Natural killer cell (primary cell): ENCODE data around the gene SCAMP4. TPM values are rescaled to one million over a fixed set of nuclear protein-coding genes. Genes with fewer than 3 reads are reported as not detected.

Experiments
- ATAC-seq, 3 donors: fragments of 150-1000 bp in 2 of 3; fragments of 200-7000 bp in 1 of 3; cut with Tn5 transposase; 1 replicate in 1 of 3; 2 replicates in 2 of 3; pipeline ENCODE4 v1.10.0; 2021; ENCODE audit warnings: mild to moderate bottlenecking in 2 of 3, moderate library complexity in 2 of 3
- DNase-seq, 2 donors: peaks; one replicate each; pipeline versions ENCODE4 v3.0.0 to v3.0.0-alpha.2; 2013 to 2021; ENCODE audit warnings: mixed read lengths in 1 of 2
- H3K27ac ChIP-seq: one replicate; pipeline ENCODE4 v1.5.1; 2013; ENCODE audit warnings: mild to moderate bottlenecking, low read length
- H3K27me3 ChIP-seq: one replicate; pipeline ENCODE4 v1.6.1; 2013; ENCODE audit warnings: low read length; ENCODE audit not compliant: control insufficient read depth, insufficient read depth
- H3K36me3 ChIP-seq: one replicate; pipeline ENCODE4 v1.6.1; 2013; ENCODE audit warnings: low read length; ENCODE audit not compliant: control insufficient read depth, insufficient read depth
- H3K4me1 ChIP-seq: one replicate; pipeline ENCODE4 v1.6.1; 2013; ENCODE audit warnings: low read length; ENCODE audit not compliant: control insufficient read depth, insufficient read depth
- H3K4me3 ChIP-seq: one replicate; pipeline ENCODE4 v1.5.1; 2013; ENCODE audit warnings: low read length
- H3K9me3 ChIP-seq: one replicate; pipeline ENCODE4 v1.6.1; 2013; ENCODE audit warnings: low read length; ENCODE audit not compliant: control insufficient read depth, insufficient read depth
- H3K27ac Mint-ChIP-seq, 2 donors: one replicate each; pipeline ENCODE4 v1.8.0; 2022; ENCODE audit warnings: mild to moderate bottlenecking in 2 of 2, mixed read lengths in 2 of 2, moderate library complexity in 1 of 2
- H3K27me3 Mint-ChIP-seq, 2 donors: one replicate each; pipeline ENCODE4 v1.8.0; 2022; ENCODE audit warnings: low read depth in 2 of 2, mixed read lengths in 2 of 2
- H3K36me3 Mint-ChIP-seq: one replicate; pipeline ENCODE4 v1.8.0; 2022; ENCODE audit warnings: mixed read lengths
- H3K4me1 Mint-ChIP-seq, 2 donors: one replicate each; pipeline ENCODE4 v1.8.0; 2022; ENCODE audit warnings: mixed read lengths in 2 of 2
- H3K4me3 Mint-ChIP-seq: one replicate; pipeline ENCODE4 v1.8.0; 2022; ENCODE audit warnings: mild to moderate bottlenecking, moderate library complexity, mixed read lengths
- H3K9me3 Mint-ChIP-seq, 2 donors: one replicate each; pipeline ENCODE4 v1.8.0; 2022; ENCODE audit warnings: mixed read lengths in 2 of 2
- CTCF ChIP-seq: fragments of 200-600 bp; IDR thresholded peaks from one replicate; pipeline ENCODE4 v1.8.0; 2022; ENCODE audit warnings: antibody characterized with exemption
- WGBS: methylation state at CpG from one replicate; pipeline ENCODE4 v1.1.7; 2013; ENCODE audit warnings: missing lambda C conversion rate; ENCODE audit not compliant: insufficient coverage; 5-methylcytosine and 5-hydroxymethylcytosine counted together
- intact Hi-C: fragments of 100-400 bp; cut with micrococcal nuclease; formaldehyde crosslinking; loops from one replicate; pipeline ENCODE4 v1.14.2; 2022
- total RNA-seq, 4 donors: library from RNA; stranded (reverse); fragments of 120-200 nt in 1 of 4; gene quantifications; one replicate each; pipeline versions ENCODE4 v1.2.3 to v1.2.4, GENCODE V29; 2013 to 2022

The SCAMP4 gene
- total RNA-seq, 3 donors from 2014 or later (not counting 1 experiment from before 2014, with no cell fraction given): 43.1 to 53.7 (median 46.9) TPM

- no peak for DNase-seq
- peak within 1 kb of the TSS; percentile 73 for H3K4me3 ChIP-seq
- no peaks in the 10 kb centered on the region for H3K9me3 Mint-ChIP-seq
- peak within 1 kb of the TSS; percentile 67 for H3K27ac ChIP-seq
- intact Hi-C loops: loop anchor here (5.0 kb wide), 1 partner anchor 34 kb away; no protein-coding TSS in a partner anchor
- no peaks in the 10 kb centered on the region for H3K36me3 Mint-ChIP-seq
- TF ChIP-seq CTCF: no peak
- H3K4me1 ChIP-seq: peaks cover 52% of the 10 kb centered on the region
- WGBS: under 1% methylated on average over 63 of the region's 63 CpGs
- H3K4me3 Mint-ChIP-seq: peak within 1 kb of the TSS; percentile 98
- H3K27me3 ChIP-seq: no peaks in the 10 kb centered on the region
- H3K4me1 Mint-ChIP-seq: peaks cover 15 to 51% of the 10 kb centered on the region in 2 donors
- no peaks in the 10 kb centered on the region for H3K27me3 Mint-ChIP-seq
- no peaks in the 10 kb centered on the region for H3K9me3 ChIP-seq
- peak within 1 kb of the TSS; percentile 92 for H3K27ac Mint-ChIP-seq
- H3K36me3 ChIP-seq: no peaks in the 10 kb centered on the region
- no peak for ATAC-seq
Observed at GRCh38 chr19:1863328-1863637, 41.9 kb upstream of the SCAMP4 start, which contains the start of gene KLF16. KLF16 (minus strand) TSS chr19:1863579; CDS start chr19:1863497, 82 bp downstream.

GRCh38 chr19:1863638-1864479 is 41.3 kb upstream of the SCAMP4 start:
- Mint-ChIP-seq H3K9me3 (no peaks in the 10 kb centered on the region), H3K27ac (peak overlapping the region; percentile 46 to 77), H3K4me3 (peak overlapping the region; percentile 78), H3K27me3 (no peaks in the 10 kb centered on the region), H3K4me1 (peaks cover 18 to 48% of the 10 kb centered on the region in 2 donors), H3K36me3 (no peaks in the 10 kb centered on the region)
- peak; percentile 73 to 90 (median 74) for ATAC-seq
- peak; percentile 90 to 96 for DNase-seq
- TF ChIP-seq CTCF: no peak
- WGBS: under 1% methylated on average over 115 of the region's 115 CpGs
- Histone ChIP-seq H3K4me3 (peak overlapping the region; percentile 73), H3K27me3 (no peaks in the 10 kb centered on the region), H3K4me1 (peaks cover 48% of the 10 kb centered on the region), H3K27ac (peak overlapping the region; percentile 67), H3K9me3 (no peaks in the 10 kb centered on the region), H3K36me3 (peaks cover under 1% of the 10 kb centered on the region)
- intact Hi-C loops: loop anchor here (1.0 to 5.0 kb wide), 2 partner anchors 12 to 33 kb away; no protein-coding TSS in a partner anchor

GRCh38 chr19:1864480-1865171 is 40.6 kb upstream of the SCAMP4 start:
- ATAC-seq: peak; percentile 13 to 31 (median 23)
- WGBS: 2% methylated on average over 52 of the region's 52 CpGs
- Histone ChIP-seq H3K27me3 (no peaks in the 10 kb centered on the region), H3K4me3 (peak overlapping the region; percentile 73), H3K9me3 (no peaks in the 10 kb centered on the region), H3K36me3 (peaks cover 2% of the 10 kb centered on the region), H3K27ac (peak overlapping the region; percentile 67), H3K4me1 (peaks cover 48% of the 10 kb centered on the region)
- Mint-ChIP-seq H3K4me3 (peak overlapping the region; percentile 78), H3K4me1 (peaks cover 21 to 43% of the 10 kb centered on the region in 2 donors), H3K9me3 (no peaks in the 10 kb centered on the region), H3K27ac (peak overlapping the region; percentile 46 to 77), H3K27me3 (no peaks in the 10 kb centered on the region), H3K36me3 (no peaks in the 10 kb centered on the region)
- peak; percentile 70 to 75 for DNase-seq
- intact Hi-C loops: loop anchor here (1.0 to 5.0 kb wide), 2 partner anchors 12 to 33 kb away; no protein-coding TSS in a partner anchor
- TF ChIP-seq CTCF: peak; percentile 71
